DOHH2 (cell line): Measurements from ENCODE around the gene KDM4D.
A peak's percentile ranks its signal among the peaks of the same experiment; 100 is the strongest.

Experiments
- H3F3A ChIP-seq: fragments of 200-600 bp; sonication (generic), shearing (Covaris generic); 2 replicates; pipeline ENCODE4 v1.6.0; 2016; ENCODE audit warnings: antibody characterized with exemption, mild to moderate bottlenecking; ENCODE audit not compliant: control insufficient read depth, insufficient read depth
- H3K27ac ChIP-seq: fragments of 200-600 bp; sonication (generic); 2 replicates; pipeline ENCODE4 v1.5.1; 2014; ENCODE audit warnings: low read depth, mild to moderate bottlenecking, low read length, moderate library complexity
- H3K27me3 ChIP-seq: fragments of 200-600 bp; sonication (generic); 2 replicates; pipeline ENCODE4 v1.6.1; 2014; ENCODE audit warnings: mild to moderate bottlenecking, low read length, mixed read lengths; ENCODE audit not compliant: control insufficient read depth
- H3K36me3 ChIP-seq: fragments of 200-600 bp; sonication (generic); 2 replicates; pipeline ENCODE4 v1.6.1; 2014; ENCODE audit warnings: mild to moderate bottlenecking, low read length, moderate library complexity, mixed read lengths; ENCODE audit not compliant: control insufficient read depth
- H3K4me1 ChIP-seq: fragments of 200-600 bp; sonication (generic); 2 replicates; pipeline ENCODE4 v1.6.1; 2014; ENCODE audit warnings: mild to moderate bottlenecking, low read length, mixed read lengths; ENCODE audit not compliant: control insufficient read depth
- H3K4me2 ChIP-seq: fragments of 200-600 bp; sonication (generic); 2 replicates; pipeline ENCODE4 v1.6.0; 2014; ENCODE audit warnings: mild to moderate bottlenecking, low read length, moderate library complexity
- H3K4me3 ChIP-seq: fragments of 200-600 bp; sonication (generic); 2 replicates; pipeline ENCODE4 v1.5.1; 2014; ENCODE audit warnings: mild to moderate bottlenecking, low read length, mixed read lengths
- H3K79me2 ChIP-seq: fragments of 200-600 bp; sonication (generic); 2 replicates; pipeline ENCODE4 v1.6.1; 2014; ENCODE audit warnings: mild to moderate bottlenecking, low read length, mixed read lengths; ENCODE audit not compliant: control insufficient read depth
- H3K9me2 ChIP-seq: fragments of 200-600 bp; sonication (generic); replicated peaks from 2 replicates; pipeline ENCODE4 v1.6.1; 2014; ENCODE audit warnings: mild to moderate bottlenecking, low read length, mixed read lengths; ENCODE audit not compliant: control insufficient read depth
- H3K9me3 ChIP-seq: fragments of 200-600 bp; sonication (generic); 2 replicates; pipeline ENCODE4 v1.6.1; 2014; ENCODE audit warnings: antibody characterized with exemption, low read length, mixed read lengths; ENCODE audit not compliant: control insufficient read depth, insufficient read depth
- H4K20me1 ChIP-seq: fragments of 200-600 bp; sonication (generic); 2 replicates; pipeline ENCODE4 v1.6.0; 2014; ENCODE audit warnings: low read depth, mild to moderate bottlenecking, antibody characterized with exemption, low read length, moderate library complexity; ENCODE audit not compliant: control insufficient read depth, insufficient read depth
- EZH2phosphoT487 ChIP-seq: fragments of 200-600 bp; sonication (generic); IDR thresholded peaks from 2 replicates; pipeline ENCODE4 v1.6.1; 2017; ENCODE audit warnings: borderline replicate concordance, mild to moderate bottlenecking, antibody characterized with exemption, low read length, moderate library complexity, mixed read lengths
- TF ChIP-seq, protein P1 (sequence below): fragments of 200-600 bp; sonication (generic); IDR thresholded peaks from one replicate; pipeline ENCODE4 v1.5.1; 2014; ENCODE audit warnings: antibody characterized with exemption, mild to moderate bottlenecking, low read depth, low read length; ENCODE audit not compliant: poor library complexity, severe bottlenecking

The KDM4D gene

DNA sequence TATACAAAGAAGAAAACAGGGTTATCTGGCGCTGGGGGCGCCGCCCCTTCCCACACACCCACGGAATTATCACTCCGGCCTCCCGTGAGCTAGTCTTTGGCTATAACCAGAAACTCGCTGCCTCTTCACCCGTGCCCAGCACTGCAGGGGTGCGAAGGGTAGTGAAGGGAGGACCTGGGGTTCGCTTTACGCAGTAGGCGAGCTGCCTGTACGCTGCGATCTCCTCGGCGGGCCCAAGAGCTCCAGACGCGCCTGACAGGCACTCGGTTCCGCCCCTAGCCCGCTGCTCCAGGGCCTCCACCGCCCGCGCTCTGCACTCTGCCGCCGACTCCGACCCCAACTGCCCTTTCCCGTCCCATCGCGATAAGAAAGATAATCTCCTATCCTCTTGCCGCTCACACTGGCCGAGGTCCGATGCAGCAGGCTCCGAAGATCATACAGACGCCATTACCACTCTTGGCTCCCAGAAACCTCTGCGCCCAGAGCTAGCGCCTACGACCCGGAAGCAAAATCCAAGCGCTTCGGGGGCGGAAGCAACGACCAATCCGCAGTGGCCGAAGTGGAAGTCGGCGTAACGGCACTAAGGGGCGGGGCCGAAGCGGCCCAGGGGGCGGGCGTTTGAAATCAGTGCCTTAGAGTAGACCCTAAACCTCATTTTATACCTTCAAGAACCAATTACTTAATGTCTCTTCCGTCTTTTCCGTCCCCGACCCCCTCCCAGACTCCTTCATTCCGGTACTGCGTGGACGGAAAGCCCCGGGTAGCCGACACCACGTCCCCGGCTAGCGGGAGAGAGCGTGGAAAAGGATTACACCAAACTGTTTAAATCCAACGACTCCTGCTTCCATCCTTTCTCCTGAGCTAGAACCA, at the start of gene KDM4D, which contains the start of gene CWC15:
TSS of gene KDM4D (plus strand) at position 611 of the 870 bp plus-strand sequence. CDS start 23,664 bp downstream, outside the sequence.
TSS of gene CWC15 (minus strand) at position 458 of the 870 bp plus-strand sequence. CDS start 1,371 bp downstream, outside the sequence.
- no peaks in the 10 kb centered on the region for H3K9me2 ChIP-seq
- TF ChIP-seq, protein P1, sequence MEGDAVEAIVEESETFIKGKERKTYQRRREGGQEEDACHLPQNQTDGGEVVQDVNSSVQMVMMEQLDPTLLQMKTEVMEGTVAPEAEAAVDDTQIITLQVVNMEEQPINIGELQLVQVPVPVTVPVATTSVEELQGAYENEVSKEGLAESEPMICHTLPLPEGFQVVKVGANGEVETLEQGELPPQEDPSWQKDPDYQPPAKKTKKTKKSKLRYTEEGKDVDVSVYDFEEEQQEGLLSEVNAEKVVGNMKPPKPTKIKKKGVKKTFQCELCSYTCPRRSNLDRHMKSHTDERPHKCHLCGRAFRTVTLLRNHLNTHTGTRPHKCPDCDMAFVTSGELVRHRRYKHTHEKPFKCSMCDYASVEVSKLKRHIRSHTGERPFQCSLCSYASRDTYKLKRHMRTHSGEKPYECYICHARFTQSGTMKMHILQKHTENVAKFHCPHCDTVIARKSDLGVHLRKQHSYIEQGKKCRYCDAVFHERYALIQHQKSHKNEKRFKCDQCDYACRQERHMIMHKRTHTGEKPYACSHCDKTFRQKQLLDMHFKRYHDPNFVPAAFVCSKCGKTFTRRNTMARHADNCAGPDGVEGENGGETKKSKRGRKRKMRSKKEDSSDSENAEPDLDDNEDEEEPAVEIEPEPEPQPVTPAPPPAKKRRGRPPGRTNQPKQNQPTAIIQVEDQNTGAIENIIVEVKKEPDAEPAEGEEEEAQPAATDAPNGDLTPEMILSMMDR, result no peak
- TF ChIP-seq EZH2phosphoT487, result no peak
- no peaks in the 10 kb centered on the region for H3F3A ChIP-seq
- H3K79me2 ChIP-seq, result peaks cover 22% of the 10 kb centered on the region
- no peaks in the 10 kb centered on the region for H3K27me3 ChIP-seq
- peak within 1 kb of the TSS; percentile 86 for H3K4me2 ChIP-seq
- peaks cover 20% of the 10 kb centered on the region for H3K4me1 ChIP-seq
- no peaks in the 10 kb centered on the region for H4K20me1 ChIP-seq
- H3K27ac ChIP-seq, result peak within 1 kb of the TSS; percentile 38
- H3K9me3 ChIP-seq, result peaks cover 5% of the 10 kb centered on the region; the same call in 1 of the 2 replicates
- peaks cover 43% of the 10 kb centered on the region for H3K36me3 ChIP-seq
- peak within 1 kb of the TSS; percentile 95 for H3K4me3 ChIP-seq

DNA sequence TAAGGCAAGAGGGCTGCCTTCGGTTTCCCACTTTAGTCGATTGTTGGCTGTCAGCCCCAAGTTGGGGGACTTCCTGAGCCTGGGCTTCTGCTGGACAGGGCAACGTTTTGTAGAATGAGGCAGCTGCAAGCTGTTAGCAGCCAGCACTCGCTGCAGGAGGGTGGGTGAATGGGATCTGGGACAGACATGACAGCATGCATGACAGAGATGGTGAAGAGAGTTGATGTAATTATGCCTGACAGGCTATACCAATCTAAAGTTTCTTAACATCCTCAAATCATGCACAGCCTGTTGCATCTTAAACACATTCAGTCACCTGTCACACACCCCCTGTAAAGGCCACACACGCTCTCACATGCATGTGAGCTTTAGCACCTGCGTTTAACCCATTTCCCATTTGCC, 49.3 kb upstream of the KDM4D start:
- Histone ChIP-seq H3K79me2 (no peaks in the 10 kb centered on the region), H3K4me1 (peaks cover 11% of the 10 kb centered on the region), H3K4me3 (no peak overlapping the region), H3K9me2 (no peaks in the 10 kb centered on the region), H3K27me3 (peaks cover 2% of the 10 kb centered on the region; the same call in 1 of the 2 replicates), H3K9me3 (no peaks in the 10 kb centered on the region), H3K27ac (no peak overlapping the region), H3F3A (no peaks in the 10 kb centered on the region), H3K36me3 (no peaks in the 10 kb centered on the region), H4K20me1 (no peaks in the 10 kb centered on the region), H3K4me2 (no peak overlapping the region)
- TF ChIP-seq EZH2phosphoT487, result no peak
- TF ChIP-seq, protein P1, result no peak

DNA sequence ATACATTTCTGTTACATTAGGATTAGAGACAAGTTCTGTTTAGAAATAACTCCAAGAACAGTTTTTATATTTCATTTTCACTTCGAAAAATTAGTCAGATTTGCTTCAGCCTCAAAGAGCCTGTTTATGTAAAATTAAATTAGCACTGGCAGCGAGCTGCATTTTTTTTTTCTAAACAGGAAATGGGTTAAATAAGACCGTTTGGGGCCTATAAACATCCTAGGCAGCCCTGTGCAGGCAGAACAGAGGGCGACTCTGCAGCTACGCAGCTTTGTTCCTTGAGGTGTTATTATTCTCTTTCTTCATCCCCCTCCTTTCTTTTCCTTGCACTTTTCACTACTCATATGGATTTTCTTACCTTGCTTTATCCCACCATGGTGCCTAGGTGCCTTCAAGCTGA, 48.9 kb upstream of the KDM4D start:
- no peak overlapping the region for H3K27ac ChIP-seq
- TF ChIP-seq, protein P1, result no peak
- TF ChIP-seq EZH2phosphoT487, result no peak
- H3K4me2 ChIP-seq, result no peak overlapping the region
- no peaks in the 10 kb centered on the region for H3K36me3 ChIP-seq
- H3K9me3 ChIP-seq, result no peaks in the 10 kb centered on the region
- H3F3A ChIP-seq, result no peaks in the 10 kb centered on the region
- no peak overlapping the region for H3K4me3 ChIP-seq
- H4K20me1 ChIP-seq, result no peaks in the 10 kb centered on the region
- H3K9me2 ChIP-seq, result no peaks in the 10 kb centered on the region
- H3K4me1 ChIP-seq, result peaks cover 11% of the 10 kb centered on the region
- peaks cover 2% of the 10 kb centered on the region; the same call in 1 of the 2 replicates for H3K27me3 ChIP-seq
- H3K79me2 ChIP-seq, result no peaks in the 10 kb centered on the region
